Suprapubic skin (tissue), 4 donors: ENCODE results near the gene IMMP2L. TPM values are rescaled to one million over a fixed set of nuclear protein-coding genes. Genes with fewer than 3 reads are reported as not detected.

ENCODE experiments used
- DNase-seq, 2 donors: peaks; one replicate each; pipeline ENCODE4 v3.0.0-alpha.2; 2019; ENCODE audit warnings: low spot score in 2 of 2
- H3K27ac ChIP-seq: fragments of 200-600 bp; sonication (generic); one replicate; pipeline ENCODE4 v1.5.1; 2019
- H3K27me3 ChIP-seq: fragments of 200-600 bp; sonication (generic); one replicate; pipeline ENCODE4 v1.5.1; 2019
- H3K36me3 ChIP-seq: fragments of 200-600 bp; sonication (generic); one replicate; pipeline ENCODE4 v1.5.1; 2019
- H3K4me1 ChIP-seq: fragments of 200-600 bp; sonication (generic); one replicate; pipeline ENCODE4 v1.5.1; 2019
- H3K4me3 ChIP-seq: fragments of 200-600 bp; sonication (generic); one replicate; pipeline ENCODE4 v1.5.1; 2019; ENCODE audit warnings: mild to moderate bottlenecking
- H3K9me3 ChIP-seq: fragments of 200-600 bp; sonication (generic); one replicate; pipeline ENCODE4 v1.5.1; 2019
- CTCF ChIP-seq, 2 donors: fragments of 200-600 bp in 1 of 2; fragments of 450-650 bp in 1 of 2; sonication (generic) in 1 of 2; IDR thresholded peaks; one replicate each; pipeline ENCODE4 v1.5.1; 2016 to 2019; ENCODE audit warnings: antibody characterized with exemption in 2 of 2, mild to moderate bottlenecking in 1 of 2, moderate library complexity in 1 of 2
- EP300 ChIP-seq: sonication (generic); formaldehyde crosslinking; IDR thresholded peaks from one replicate; pipeline ENCODE4 v1.6.1; 2017; ENCODE audit warnings: antibody characterized with exemption
- POLR2A ChIP-seq, 2 donors: fragments of 450-650 bp; IDR thresholded peaks; one replicate each; pipeline ENCODE4 v1.6.1; 2017; ENCODE audit warnings: antibody characterized with exemption in 2 of 2, mild to moderate bottlenecking in 2 of 2, moderate library complexity in 2 of 2
- POLR2AphosphoS5 ChIP-seq, 3 donors: sonication (generic); formaldehyde crosslinking; IDR thresholded peaks; one replicate each; pipeline ENCODE4 v1.6.1; 2017; ENCODE audit warnings: antibody characterized with exemption in 3 of 3
- WGBS: methylation state at CpG from one replicate; pipeline ENCODE4 v1.1.5; 2018; 5-methylcytosine and 5-hydroxymethylcytosine counted together
- total RNA-seq, 4 donors: library from RNA; depleted of rRNA; stranded (reverse); fragments of >200 nt; gene quantifications; one replicate each; pipeline ENCODE4 v1.1.0, GENCODE V29; 2016

IMMP2L gene
- total RNA-seq, 4 donors from 2014 or later, result 10.6 to 20.6 (median 14.6) TPM

GRCh38 chr7:110808361-110808760 is 753.9 kb downstream of the IMMP2L start:
- Histone ChIP-seq H3K36me3 (no peaks in the 10 kb centered on the region), H3K27me3 (no peaks in the 10 kb centered on the region), H3K4me1 (no peaks in the 10 kb centered on the region), H3K9me3 (no peaks in the 10 kb centered on the region), H3K4me3 (no peak overlapping the region), H3K27ac (no peak overlapping the region)
- TF ChIP-seq POLR2AphosphoS5 (IDR thresholded peaks at IDR 0.05) (no peak), EP300 (no peak), CTCF (IDR thresholded peaks at IDR 0.05) (no peak), POLR2A (IDR thresholded peaks at IDR 0.05) (no peak)
- WGBS, result 71% methylated on average over 1 of the region's 1 CpG
- DNase-seq, result no peak

- Histone ChIP-seq H3K4me3 (no peak overlapping the region), H3K27ac (no peak overlapping the region), H3K36me3 (no peaks in the 10 kb centered on the region), H3K4me1 (no peaks in the 10 kb centered on the region), H3K9me3 (no peaks in the 10 kb centered on the region), H3K27me3 (no peaks in the 10 kb centered on the region)
- TF ChIP-seq CTCF (IDR thresholded peaks at IDR 0.05), result no peak
- no peak for TF ChIP-seq POLR2AphosphoS5 (IDR thresholded peaks at IDR 0.05)
- TF ChIP-seq POLR2A (IDR thresholded peaks at IDR 0.05), result no peak
- no peak for TF ChIP-seq EP300
- 98% methylated on average over 5 of the region's 5 CpGs for WGBS
- no peak for DNase-seq
These were observed 757.8 kb downstream of the IMMP2L start for GRCh38 chr7:110804501-110804900.

- Histone ChIP-seq H3K4me3 (no peak overlapping the region), H3K4me1 (no peaks in the 10 kb centered on the region), H3K36me3 (no peaks in the 10 kb centered on the region), H3K27me3 (no peaks in the 10 kb centered on the region), H3K27ac (no peak overlapping the region), H3K9me3 (no peaks in the 10 kb centered on the region)
- TF ChIP-seq POLR2AphosphoS5 (IDR thresholded peaks at IDR 0.05), result no peak
- TF ChIP-seq POLR2A (IDR thresholded peaks at IDR 0.05), result no peak
- TF ChIP-seq CTCF (IDR thresholded peaks at IDR 0.05), result no peak
- no peak for TF ChIP-seq EP300
- DNase-seq, result no peak
These were observed 758.6 kb downstream of the IMMP2L start for GRCh38 chr7:110803602-110804143.

- TF ChIP-seq CTCF (IDR thresholded peaks at IDR 0.05) (no peak), EP300 (no peak), POLR2AphosphoS5 (IDR thresholded peaks at IDR 0.05) (no peak), POLR2A (IDR thresholded peaks at IDR 0.05) (no peak)
- Histone ChIP-seq H3K27ac (no peak overlapping the region), H3K9me3 (no peaks in the 10 kb centered on the region), H3K27me3 (no peaks in the 10 kb centered on the region), H3K36me3 (no peaks in the 10 kb centered on the region), H3K4me3 (no peak overlapping the region), H3K4me1 (no peaks in the 10 kb centered on the region)
- DNase-seq, result no peak
- WGBS, result 80% methylated on average over 1 of the region's 1 CpG
These were observed 760.8 kb downstream of the IMMP2L start for GRCh38 chr7:110801502-110801901.

- no peak overlapping the region for H3K4me3 ChIP-seq
- no peaks in the 10 kb centered on the region for H3K27me3 ChIP-seq
- H3K4me1 ChIP-seq, result no peaks in the 10 kb centered on the region
- no peak for TF ChIP-seq CTCF (IDR thresholded peaks at IDR 0.05)
- no peak for TF ChIP-seq POLR2A (IDR thresholded peaks at IDR 0.05)
- TF ChIP-seq EP300, result no peak
- no peak for TF ChIP-seq POLR2AphosphoS5 (IDR thresholded peaks at IDR 0.05)
- no peak overlapping the region for H3K27ac ChIP-seq
- no peaks in the 10 kb centered on the region for H3K36me3 ChIP-seq
- no peak for DNase-seq
- H3K9me3 ChIP-seq, result no peaks in the 10 kb centered on the region
These were observed 761.3 kb downstream of the IMMP2L start for GRCh38 chr7:110800984-110801383.
